HG02981 (cell line): ENCODE measurements around the gene GAPDH.
"Not testable (repeated sequence)": the region's sequence is repeated elsewhere in the genome, so short reads cannot be mapped to it uniquely, and the experiment has no call there.

Source experiments
- ATAC-seq: cut with Tn5 transposase; IDR thresholded peaks from one replicate; pipeline ENCODE4 v1.9.1; 2021; ENCODE audit warnings: mild to moderate bottlenecking, moderate library complexity; ENCODE audit not compliant: unreplicated experiment

Gene GAPDH

DNA sequence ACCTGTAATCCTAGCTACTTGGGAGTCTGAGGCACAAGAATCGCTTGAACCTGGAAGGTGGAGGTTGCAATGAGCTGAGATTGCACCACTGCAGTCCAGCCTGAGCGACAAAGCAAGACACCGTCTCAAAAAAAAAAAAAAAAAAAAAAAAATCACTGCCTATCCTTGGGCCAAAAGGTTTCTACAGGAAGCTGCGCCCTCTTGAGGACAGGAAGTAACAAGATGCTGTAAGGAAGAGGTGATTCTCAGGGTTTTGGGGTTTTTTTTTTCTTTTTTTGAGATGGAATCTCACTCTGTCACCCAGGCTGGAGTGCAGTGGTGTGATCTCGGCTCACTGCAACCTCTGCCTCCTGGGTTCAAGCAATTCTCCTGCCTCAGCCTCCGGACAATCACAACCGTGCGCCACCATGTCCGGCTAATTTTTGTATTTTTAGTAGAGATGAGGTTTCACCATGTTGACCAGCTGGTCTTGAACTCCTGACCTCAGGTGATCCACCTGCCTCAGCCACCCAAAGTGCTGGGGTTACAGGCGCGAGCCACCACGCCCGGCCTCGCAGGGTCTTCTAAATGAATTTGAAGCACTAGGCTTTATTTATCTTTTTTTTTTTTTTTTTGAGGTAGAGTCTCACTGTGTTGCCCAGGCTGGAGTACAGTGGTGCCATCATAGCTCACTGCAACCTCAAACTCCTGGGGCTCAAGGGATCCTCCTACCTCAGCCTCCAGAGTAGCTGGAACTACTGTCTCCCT, 23.9 kb downstream of the GAPDH start:
- not testable (repeated sequence) for ATAC-seq

DNA sequence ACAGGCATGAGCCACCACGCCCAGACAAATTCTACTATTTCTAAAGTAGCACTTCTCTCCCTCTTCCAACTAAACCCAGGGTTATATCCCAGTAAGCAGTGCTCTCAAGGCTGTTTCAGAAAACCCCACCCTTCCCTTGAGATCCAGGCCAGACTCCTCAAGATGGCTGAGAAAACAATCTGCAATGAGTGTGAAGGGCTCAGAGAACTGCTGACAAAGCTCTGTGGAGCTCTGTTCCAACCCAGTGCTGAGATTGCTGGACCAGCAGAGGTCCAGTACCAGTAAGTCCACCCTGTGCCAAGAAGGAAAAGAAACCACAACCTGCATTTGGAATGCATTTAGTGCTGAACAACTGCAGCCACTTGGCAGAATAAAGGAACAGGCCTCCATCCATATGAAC, 25.2 kb downstream of the GAPDH start:
- ATAC-seq = no peak

DNA sequence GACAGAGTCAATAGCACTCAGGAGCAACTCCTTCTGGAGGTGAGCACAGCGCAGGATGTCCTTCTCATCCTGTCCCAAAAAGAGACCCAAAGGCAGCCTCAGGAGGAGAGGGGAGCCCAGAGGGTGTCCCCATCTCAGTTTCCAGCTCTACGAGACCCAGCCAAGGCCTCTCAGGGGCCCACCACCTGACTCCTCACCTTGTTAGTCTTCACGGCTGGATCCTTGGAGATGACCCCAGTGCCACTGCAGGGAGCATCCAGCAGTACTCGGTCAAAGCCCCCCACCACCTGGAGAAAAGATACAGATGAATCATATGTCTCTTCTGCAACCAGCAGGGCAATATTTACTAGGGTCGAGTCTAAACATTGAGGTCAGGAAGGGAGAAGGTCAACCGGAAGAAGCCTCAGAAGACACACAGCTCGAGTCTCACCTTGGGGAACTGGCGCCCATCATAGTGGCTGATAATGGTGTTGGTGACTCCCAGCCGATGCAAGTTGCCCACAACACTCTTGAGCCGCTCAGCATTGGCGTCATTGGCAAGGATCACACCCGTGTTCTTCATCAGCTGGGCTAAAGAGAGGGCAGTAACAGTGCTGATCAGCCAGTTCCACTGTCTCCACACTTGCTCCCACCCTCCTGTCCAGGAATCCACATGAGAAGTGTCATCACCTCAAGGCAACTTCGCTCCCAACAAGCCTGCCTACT, 26.3 kb downstream of the GAPDH start:
- ATAC-seq = no peak

DNA sequence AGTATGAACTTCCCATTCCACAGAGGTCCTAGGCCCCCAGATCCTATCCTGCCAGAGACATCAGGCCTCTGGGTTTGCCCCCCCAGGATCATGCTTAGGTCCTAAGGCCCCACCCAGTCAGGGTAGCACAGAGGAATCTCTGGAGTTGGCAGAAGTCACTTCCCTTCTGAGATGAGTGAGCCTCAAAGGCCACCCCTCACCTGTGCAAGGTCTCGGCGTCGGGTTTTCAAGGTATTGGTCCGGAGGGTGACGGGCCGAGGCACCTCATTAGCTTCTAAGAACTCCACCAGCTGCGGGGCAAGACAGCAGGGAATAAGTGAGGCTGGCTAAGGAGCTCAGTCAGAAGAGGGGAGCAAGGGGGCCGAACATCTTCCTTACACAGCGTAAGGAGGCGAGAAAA, 28.6 kb downstream of the GAPDH start:
- ATAC-seq = no peak

DNA sequence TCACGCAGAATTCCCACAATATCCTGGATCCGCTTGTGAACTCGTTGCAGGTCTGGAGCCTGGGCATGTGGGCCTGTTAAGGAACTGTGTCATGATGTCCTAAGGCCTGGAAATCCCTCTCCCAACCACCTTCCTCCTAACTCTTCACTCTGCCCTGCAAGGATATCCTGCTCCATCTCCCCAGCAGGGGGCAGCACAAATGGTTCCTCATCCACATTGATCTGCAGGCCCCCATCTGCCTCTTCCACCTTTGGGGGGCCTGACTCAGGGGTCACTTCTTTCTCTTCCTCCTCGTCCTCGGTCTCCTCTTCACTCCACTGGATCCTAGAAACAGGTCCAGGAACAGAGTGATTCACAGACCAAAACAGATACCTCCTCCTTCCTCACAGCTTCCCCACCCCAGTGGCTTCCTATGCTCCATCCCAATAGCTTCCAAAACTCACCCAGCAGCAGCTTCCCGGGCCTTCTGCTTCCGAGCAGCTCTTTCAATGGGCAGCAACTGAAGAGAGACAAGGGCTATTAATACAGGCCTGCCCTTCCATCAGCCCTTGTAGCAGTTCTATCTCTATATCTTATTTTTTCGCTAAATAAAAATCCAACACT, 29.2 kb downstream of the GAPDH start:
- no peak for ATAC-seq

DNA sequence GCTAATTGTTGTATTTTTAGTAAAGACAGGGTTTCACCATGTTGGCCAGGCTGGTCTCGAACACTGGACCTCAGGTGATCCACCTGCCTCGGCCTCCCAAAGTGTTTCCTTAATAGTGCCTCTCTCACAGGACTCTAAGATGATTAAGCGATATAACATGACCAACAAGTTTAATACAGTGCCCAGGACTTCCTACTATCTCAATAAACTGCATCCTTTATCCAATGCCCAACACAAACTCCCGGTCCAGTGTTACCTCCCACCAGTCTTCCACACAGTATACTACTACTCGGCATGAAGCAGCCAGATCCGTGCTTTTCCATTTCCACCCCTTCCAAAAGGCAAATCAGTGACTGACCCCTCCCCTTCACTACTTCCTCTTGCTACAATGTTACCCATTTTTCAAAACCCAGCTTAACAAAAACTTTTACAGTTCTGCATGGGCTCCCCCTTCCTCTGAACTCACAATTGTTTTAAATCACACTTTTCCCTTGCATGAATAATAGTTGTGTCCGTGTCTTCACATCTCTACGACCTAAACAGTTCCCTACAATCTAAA, 32.9 kb downstream of the GAPDH start:
- ATAC-seq = no peak

DNA sequence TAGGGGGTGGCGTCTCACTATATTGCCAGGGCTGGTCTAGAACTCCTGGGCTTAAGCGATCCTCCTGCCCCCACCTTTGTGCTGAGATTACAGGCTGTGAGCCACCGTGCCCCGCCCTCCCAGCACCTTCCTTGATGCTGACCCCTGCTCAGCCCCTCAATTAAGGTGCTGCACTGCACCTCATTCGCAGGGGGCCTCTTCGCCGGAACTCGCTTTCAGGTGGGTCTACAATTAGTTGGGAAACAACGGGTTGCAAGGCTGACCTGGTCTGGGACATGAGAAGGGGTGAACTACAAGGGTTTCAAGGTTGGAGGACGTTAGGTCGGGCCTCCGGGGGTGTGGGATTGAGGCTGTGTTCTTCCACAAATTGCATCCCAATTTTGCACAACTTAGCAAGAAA, 35.0 kb downstream of the GAPDH start:
- no peak for ATAC-seq

DNA sequence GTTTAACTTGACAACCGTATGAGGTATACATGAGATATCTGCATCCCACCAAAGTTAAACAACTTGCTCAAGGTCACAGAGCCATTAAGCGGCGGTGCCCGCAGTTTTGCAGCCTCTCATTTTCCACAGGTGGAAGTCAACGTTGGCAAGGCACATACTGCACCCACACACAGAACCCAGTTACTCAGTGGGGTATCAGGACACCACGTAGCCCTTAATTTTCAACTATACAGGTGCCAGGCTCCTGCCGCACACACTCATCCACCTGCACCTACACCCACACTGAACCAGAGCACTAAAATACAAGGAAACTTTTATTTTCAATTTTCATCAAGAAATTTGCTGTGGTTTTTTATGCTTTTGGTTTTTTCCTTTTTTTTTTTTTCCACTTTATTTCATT, 35.5 kb downstream of the GAPDH start:
- no peak for ATAC-seq

DNA sequence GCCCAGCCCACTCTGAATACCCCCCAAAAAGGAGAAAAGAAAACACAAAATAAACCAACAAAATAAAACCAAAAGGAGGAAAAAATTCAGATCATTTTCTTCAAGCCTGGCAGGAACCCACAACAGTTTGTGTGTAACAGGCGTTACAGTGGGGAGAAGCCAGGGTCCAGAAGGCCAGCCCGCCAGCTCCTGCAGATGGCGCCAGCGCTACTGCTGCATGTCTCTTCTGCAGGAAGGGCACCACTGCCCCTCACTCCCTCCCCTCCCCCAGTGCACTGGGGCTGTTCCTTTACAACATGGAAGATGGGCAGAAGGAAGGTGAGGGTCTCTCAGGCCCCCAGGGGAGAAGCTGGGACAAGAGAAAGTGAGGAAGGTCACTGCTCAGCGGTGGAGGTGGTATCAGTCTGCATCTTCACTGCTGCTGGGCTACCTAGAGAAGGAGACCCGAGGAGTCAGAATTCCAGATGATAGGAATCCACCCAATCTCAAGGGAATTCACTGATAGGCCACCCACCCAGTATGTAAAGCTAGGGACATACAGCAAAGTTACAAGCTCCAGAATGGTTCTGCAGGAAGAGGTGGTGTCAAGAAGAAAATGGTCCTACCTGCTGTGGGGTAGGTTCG, 36.1 kb downstream of the GAPDH start:
- ATAC-seq = no peak

DNA sequence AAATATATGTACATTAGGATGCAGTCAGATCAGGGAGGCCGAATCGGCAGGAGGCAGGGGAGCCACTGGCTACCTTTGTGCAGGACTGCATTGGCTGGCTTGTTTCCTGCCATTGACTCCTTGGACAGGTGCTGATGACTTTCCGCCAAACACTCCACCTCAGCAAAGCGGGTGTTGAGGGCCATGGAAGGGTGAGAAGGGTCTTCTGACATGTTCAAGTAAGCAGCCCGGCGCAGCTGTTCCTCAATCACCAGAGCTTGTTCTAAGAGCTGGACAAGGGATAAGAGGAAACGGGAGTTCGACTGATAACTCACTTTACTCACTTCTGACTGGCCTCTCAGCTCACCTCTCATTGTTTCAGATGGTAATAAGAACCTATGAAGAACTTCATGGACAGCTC, 38.7 kb downstream of the GAPDH start:
- no peak for ATAC-seq

DNA sequence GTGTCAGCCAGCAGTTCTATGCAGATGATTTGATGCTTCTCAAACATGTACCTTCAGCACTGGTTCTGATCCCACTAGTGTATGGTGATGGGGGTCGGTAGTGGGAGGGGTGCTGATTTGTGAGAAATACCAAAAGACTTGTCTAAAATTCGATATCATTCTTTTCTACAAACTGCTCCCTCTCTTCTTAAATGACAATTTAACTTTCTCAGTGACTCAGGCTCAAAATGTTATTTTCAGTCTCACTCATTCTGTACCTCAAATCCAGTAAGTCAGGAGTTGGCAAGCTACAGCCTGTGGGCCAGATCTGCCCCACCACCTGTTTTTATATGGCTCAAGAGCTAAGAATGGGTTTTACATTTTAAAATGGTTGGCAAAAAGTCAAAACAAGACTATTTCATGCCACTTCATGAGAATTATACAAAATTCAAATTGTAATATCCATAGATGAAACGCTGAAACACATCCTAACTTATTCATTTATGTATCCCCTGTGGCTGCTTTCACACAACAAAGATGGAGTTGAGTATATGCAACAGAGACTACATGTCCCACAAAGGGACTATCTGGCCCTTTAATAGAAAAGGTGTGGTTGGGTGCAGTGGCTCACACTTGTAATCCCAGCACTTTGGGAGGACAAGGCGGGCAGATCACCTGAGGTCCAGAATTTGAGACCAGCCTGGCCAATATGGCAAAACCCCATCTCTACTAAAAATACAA, 40.4 kb downstream of the GAPDH start:
- ATAC-seq = no peak

DNA sequence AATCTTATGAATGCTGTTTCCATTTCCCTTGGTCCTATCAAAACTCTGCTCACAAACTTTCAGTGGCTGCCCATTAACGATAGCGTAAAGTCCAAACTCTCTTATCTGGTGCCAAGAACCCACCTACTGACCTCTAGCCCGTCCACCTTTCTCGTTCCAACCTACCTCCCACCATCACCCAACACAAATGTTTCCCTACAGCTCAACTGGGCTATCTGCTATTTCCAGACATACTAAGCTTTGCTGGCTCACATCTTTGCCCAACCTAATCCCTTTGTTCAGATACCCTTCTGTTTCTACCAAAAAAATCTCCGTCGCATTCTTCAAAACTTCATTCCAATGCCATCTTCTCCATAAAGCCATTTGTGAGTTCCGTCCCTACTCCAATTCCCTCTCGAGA, 41.3 kb downstream of the GAPDH start:
- ATAC-seq = no peak

DNA sequence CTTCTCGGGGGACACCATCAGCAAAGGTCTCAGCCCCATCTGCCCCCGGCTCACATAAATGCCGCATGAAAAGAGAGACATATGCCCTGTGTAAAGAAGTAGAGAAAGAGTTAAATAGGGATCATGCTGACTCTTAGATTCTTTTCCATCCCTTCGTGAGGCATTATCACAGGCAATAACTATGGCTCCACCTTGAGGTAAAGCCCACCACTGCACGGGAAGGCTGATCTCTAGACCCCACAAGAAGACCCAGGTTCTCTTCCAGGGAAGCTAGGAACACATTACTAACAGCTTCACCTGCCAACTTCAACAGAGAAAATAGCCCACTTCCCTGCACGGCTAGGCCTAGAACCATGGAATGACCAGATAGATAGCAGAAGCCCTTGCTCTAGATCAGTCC, 47.9 kb downstream of the GAPDH start:
- ATAC-seq = no peak

DNA sequence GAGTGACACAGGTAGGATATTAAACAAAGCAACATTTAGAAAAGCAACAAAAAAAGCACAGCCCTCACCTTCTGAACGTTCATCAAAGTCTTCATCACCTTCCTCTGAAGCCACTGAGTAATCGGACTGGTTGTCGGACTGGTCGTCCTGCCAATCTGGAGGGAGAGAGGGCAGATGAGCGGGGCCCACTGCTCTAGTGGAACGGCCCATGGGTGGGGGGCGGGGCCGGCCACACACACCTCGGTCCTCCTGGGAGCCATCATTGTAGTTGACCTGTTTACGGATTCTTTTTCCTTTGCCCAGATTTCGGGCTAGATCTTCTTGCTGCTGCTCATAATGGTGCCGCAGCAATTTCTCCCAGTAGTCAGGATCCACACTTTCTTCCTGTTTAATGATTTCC, 48.6 kb downstream of the GAPDH start:
- ATAC-seq = no peak

DNA sequence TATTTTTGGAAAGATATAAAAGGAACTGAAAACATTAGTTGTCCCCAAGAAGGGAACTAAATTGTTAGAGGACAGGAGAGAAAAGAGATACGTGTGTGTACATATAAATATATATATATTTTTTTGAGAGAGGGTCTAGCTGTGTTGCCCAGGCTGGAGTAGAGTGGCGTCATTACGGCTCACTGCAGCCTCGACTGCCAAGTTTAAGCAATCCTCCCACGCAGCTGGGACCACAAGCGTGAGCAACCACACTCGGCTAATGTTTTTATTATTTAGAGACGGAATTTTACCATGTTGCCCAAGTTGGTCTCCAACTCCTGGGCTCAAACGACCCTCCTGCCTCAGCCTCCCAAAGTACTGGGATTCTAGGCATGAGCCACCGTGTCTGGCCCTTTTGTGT, 50.0 kb downstream of the GAPDH start:
- no peak for ATAC-seq

DNA sequence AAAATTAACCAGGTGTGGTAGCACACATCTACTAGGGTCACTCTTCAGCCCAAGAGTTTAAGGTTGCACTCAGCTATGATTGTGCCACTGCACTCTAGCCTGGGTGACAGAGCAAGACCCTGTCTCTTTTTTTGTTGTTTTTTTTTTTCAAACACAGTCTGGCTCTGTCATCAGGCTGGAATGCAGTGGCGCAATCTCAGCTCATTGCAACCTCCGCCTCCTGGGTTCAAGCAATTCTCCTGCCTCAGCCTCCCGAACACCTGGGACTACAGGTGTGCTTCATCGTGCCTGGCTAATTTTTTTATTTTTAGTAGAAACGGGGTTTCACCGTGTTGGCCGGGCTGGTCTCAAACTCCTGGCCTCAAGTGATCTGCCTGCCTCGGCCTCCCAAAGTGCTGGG, 52.3 kb downstream of the GAPDH start:
- not testable (repeated sequence) for ATAC-seq
